COLO668 (cell line): Measurements from ENCODE around the gene TPO.
A peak's percentile ranks its signal among the peaks of the same experiment; 100 is the strongest.

Source experiments
- DNase-seq: peaks from one replicate; lab custom pipeline; 2025; ENCODE audit not compliant: unreplicated experiment; lab: John Stamatoyannopoulos, UW

Gene TPO

DNA sequence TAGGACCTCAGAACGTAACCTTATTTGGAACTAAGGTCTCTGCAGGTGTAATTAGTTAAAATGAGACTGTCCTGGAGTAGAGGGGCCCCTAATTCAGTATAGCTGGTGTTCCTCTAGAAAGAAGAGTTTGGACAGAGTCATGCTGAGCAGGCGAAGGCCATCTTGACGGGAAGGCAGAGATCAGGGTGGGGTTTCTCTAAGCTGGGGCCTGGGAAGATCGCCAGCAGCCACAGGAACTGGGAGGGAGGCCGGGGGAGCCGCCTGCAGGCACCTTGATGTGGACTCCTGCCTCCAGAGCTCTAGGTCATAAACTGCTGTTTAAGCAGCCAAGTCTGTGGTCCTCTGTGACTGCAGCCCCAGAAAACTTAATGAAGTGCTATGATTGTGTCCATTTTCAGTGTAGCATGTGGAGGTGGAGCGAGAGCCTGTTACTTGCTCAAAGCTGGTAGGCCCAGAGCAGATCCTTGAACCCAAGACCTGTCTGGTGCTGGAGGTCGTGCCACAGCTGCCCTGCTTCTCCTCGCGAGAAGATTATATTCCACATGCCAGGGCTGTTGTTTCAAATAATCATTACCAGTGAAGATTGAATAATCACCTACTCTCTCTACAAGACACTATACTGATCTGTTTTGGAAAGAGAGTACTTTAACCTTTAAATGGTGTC lies 105.7 kb downstream of the TPO start:
- no peak for DNase-seq

DNA sequence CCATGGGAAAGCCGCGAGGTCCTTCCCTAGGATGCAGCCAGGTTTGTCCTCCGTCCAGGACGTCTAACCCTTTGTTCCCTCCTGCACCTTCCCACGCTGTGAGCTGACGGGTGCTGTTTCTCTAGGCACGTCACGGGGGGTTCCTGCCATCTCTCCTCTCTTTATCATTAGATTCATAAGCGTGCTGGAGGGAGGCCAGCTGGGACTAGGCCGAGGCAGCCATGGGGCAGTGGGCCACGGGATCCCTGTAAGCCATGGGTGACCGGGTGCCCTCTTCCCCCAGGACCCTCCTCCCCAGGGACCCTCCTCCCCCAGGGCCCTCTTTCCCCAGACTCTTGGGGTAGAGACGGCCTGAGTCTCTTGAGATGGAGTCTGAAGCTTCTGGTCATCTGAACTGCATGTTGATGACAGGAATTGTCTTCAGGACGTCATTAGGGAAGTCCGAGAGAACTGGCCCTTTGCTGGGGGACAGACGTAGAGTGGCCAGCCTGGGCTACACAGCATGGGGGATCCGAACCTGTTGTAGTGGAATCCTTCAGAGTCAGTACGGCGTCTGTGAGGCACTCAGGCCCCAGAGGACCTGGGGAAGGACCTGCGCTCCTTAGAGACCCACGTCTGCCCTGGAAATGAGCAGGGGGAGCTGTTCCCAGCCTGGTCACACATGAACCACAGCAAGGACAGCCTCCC lies 108.1 kb downstream of the TPO start:
- DNase-seq, result no peak

DNA sequence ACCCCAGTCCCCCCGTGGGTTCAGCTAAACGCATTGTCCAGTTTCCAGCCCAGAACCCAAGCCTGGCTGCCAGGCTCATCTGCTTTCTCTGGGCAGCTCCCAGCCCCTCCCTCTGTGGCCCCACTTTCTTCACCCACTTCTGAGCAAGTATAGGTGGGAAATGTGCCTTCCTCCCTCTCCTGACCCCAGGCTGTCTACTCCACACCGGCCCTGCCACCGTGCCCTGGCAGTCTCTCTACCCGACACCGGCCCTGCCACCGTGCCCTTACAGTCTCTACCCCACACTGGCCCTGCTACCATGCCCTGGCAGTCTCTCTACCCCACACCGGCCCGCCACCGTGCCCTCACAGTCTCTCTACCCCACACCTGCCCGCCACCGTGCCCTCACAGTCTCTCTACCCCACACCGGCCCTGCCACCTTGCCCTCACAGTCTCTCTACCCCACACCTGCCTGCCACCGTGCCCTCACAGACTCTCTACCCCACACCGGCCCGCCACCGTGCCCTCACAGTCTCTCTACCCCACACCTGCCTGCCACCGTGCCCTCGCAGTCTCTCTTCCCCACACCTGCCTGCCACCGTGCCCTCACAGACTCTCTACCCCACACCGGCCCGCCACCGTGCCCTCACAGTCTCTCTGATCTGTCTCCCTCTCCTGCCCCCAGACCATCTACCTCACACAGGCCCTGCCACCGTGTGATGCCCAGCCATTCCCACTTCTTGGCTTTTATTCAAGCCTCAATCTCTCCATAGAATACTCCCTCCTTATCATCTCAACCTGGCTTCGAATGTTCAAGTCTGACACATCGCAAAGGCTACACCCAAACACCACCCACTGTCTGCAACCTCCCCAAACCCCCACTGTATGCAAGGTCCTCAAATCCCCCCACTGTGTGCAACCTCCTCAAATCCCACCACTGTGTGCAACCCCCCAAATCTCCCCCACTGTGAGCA lies 108.9 kb downstream of the TPO start:
- DNase-seq, result no peak

DNA sequence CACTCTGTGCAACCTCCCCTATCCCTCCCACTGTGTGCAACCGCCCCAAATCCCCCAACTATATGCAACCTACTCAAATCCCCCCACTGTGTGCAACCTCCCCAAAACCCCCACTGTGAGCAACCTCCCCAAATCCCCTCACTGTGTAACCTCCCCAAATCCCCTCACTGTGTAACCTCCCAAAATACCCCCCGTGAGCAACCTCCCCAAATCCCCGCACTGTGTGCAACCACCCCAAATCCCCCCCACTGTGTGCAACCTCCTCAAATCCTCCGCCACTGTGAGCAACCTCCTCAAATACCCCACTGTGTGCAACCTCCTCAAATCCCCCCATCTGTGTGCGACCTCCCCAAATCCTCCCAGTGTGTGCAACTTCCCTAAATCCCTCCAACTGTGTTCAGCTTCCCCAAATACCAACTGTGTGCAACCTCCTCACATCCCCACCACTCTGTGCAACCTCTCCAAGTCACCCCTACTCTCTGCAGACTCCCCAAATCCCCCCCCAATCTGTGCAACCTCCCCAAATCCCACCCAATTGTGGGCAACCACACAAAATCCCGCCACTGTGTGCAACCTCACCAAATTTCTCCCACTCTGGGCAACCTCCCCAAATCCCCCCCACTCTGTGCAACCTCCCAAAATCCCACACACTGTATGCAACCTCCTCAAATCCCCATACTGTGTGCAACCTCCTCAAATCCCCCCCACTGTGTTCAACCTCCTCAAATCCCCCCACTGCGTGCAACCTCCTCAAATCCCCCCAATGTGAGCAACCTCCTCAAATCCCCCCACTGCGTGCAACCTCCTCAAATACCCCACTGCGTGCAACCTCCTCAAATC lies 114.1 kb downstream of the TPO start:
- no peak for DNase-seq

DNA sequence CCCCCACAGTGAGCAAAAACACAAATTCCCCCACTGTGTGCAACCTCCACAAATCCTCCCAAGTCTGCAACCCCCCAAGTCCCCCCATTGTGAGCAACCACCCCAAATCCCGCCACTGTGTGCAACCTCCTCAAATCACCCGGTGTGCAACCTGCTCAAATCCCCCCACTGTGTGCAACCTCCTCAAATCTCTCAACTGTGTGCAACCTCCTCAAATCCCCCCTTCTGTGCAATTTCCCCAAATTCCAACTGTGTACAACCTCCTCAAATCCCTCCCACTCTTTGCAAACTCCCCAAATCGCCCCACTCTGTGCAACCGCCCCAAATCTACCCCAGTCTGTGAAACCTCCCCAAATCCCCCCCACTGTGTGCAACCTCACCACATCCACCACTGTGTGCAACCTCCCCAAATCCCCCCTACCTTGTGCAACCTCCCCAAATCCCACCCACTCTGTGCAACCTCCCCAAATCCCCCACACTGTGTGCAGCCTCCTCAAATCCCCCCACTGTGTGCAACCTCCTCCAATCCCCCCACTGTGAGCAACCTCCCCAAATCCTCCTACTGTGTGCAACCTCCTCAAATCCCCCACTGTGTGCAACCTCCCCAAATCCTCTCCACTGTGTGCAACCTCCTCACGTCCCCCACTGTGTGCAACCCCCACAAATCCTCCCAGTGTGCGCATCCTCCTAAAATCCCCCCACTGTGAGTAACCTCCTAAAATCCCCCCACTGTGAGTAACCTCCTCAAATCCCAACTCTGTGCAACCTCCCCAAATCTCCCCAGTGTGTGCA lies 115.2 kb downstream of the TPO start:
- no peak for DNase-seq

DNA sequence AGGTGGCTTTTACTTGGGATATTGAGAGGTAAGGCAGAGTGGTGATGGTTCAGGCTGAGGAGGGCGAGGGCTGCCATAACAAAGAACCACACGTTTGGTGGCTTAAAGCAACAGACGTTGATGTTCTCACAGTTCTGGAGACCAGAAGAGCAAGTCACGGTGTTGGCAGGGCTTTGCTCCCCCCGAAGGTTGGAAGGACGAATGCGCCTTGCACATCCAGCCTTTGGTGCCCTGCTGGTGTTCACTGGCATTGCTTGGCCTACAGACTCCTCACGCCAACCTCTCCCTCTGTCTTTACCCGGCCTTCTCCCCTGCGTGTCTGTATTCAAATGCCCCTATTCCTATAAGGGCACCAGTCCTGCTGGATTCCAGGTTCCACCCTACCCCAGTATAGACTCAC lies 125.4 kb downstream of the TPO start:
- peak; percentile 28 for DNase-seq

DNA sequence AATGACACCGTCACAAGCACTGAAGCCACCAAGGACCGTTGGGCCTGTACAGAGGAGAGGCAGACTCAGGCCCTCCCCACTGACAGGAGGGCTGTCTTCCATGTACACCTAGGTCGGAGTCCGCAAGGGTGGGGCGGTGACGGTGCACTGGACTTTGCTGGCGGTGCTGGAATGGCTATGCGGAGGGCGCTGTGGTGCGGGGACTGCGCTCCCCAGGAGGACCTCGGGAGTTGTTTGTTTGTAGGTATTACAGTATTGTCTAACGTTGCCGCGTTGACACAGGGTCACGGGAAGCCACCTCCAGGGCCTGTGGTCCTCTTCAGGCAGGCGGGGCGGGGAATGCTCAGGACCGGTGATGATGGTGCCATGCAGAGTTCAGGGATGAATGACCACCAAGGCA lies 126.2 kb downstream of the TPO start:
- DNase-seq, result no peak

DNA sequence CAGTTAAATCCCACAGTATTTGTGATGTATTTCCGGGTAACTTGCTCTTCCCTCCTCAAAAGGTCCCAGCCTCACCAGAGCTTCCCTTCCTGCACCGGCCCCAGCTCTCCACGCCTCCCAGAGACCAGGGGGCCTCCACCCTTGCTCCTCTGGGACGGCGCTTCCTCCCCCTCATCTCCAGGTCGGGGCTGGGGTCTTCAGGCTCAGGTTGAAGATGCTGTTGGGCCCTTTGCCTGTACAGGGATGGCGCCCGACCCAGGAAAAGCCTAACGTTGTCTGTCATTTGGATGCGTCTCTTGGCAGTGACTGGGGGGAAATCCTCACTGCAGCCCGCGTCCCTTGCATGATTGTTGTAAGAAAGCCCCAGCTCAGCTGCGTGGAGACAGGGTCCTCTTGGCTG lies 126.7 kb downstream of the TPO start:
- DNase-seq, result no peak

DNA sequence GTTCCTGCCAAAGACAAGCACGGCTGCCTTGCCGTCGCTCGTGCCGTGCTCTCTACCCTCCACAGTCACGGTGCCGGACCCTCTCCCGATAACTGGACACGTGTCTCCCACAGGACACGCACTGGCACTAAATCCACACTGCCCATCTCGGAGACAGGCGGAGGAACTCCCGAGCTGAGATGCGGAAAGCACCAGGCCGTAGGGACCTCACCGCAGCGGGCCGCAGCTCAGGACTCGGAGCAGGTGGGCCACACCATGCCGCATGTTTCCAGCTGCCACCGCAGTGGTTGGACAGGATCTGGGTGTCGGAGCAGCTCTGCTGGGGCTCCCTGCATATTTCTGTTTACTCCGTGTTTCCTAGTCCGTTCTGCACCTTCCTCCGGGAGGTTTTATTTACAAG lies 127.2 kb downstream of the TPO start:
- DNase-seq, result no peak

DNA sequence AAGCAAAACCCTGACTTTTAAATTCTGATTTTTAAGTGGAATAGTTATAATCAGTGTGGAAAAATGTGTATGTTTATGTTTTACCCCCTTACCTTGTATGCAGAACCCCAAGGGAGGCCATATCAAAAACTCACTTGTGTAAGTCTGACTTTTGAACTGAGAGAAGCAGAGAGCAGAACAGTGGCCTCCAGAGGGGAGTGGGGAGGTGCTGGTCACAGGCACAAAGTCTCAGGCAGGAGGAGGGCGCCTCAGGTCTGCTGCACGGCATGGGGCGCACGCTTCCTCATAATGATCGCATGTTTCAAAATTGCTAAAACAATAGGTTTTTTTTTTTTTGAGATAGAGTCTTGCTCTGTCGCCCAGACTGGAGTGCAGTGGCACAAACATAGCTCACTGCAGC lies 127.8 kb downstream of the TPO start:
- no peak for DNase-seq

DNA sequence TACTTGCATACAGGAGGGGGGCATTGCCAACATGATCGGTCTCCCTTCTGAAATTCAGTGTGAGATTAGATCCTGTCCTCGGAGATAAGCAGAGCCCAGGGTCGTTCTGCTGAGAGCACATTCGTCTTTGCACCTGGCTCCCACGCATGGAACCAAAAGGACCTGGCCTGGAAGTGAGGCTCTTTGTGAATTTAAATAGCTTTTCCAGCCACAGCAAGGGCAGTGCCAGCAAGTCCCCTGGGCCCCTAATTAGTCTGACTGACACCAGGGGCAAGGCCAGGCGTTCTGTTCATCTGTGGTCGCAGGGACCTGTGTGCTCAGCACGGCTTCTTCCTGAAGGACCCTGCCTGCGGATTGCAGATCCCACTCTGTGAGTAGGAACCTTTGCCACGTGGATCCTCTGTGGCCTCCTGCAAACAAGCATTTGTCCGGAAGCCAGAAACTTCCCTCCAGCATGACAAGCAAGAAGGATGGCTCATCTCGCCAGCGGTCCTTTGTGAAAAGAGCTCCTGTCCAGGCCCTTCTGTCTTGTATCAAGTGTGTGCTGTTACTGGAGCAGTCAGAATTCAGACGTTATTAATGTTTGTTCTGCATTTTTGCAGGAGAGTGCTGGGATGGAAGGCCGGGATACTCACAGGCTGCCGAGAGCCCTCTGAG lies 128.7 kb downstream of the TPO start:
- no peak for DNase-seq

DNA sequence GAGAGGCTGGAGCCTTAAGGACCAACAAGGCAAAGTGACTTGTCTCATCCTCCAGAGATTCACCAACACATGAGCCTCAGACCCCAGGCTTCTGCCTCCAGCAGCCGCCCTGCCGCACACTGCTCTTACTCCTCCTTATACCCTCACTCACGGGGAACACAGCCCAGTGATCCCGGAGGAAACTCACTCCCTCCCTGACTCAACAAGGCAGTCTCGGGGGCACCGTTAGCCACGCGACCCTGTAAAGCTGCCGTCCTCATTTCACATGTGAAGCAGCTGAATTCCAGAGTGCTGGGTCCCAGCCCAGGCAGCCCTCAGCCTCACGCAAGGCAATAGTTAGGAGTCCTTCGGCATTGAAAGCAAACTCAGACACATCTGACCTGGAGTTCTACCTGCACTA lies 129.7 kb downstream of the TPO start:
- DNase-seq, result no peak

DNA sequence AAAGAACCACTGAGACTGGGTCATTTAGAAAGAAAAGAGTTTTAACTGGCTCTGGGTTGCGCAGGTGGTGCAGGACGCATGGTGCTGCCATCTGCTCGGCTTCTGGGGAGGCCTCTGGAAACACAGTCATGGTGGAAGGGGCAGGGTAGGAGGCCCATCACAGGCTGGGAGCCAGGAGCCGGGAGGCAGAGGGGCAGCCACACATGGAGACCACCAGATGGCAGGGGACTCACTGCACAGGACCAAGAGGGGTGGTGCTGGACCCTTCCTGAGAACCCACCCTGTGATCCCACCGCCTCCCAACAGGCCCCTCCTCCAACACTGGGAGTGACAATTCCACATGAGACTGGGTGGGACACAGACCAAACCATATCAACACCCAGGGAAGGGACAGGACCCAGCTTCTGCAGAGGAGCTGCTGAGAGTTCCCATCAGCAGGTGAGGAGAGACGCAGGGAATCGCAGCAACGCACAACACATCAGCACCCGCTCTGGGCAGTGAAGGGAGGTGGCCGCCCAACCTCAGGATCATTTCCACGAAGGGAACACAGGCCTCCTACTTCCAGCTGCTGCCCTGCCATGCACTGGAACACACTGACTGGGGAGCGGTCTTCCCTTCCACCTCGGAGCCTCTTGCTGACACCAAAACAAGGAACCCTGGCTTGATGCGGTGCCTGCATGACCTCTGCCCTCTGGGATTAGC lies 130.7 kb downstream of the TPO start:
- DNase-seq, result no peak

DNA sequence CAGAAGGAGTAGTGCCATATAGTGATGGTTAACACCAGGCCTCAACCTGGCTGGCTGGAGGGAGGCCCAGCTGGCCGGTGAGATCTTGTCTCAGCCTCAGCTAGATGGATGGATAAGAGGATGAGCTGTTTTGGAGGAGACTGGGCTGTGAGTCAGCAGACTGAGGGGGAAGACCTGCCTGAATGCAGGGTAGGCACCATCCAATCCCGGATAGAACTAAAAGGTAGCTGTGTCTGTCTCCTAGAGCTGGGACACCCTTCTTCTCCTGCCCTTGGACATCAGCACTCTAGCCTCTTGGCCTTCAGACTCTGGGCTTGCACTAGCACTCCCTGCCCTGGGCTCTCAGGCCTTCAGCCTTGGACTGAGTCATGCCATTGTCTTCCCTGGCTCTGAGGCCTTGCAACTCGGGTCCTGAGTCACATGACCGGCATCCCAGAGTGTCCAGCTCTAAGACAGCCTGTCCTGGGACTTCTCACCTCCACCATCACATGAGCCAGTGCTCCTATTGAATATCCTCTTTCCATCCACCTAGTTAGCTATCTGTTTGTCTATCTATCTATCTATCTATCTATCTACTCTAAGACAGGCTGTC lies 131.3 kb downstream of the TPO start:
- DNase-seq, result no peak

DNA sequence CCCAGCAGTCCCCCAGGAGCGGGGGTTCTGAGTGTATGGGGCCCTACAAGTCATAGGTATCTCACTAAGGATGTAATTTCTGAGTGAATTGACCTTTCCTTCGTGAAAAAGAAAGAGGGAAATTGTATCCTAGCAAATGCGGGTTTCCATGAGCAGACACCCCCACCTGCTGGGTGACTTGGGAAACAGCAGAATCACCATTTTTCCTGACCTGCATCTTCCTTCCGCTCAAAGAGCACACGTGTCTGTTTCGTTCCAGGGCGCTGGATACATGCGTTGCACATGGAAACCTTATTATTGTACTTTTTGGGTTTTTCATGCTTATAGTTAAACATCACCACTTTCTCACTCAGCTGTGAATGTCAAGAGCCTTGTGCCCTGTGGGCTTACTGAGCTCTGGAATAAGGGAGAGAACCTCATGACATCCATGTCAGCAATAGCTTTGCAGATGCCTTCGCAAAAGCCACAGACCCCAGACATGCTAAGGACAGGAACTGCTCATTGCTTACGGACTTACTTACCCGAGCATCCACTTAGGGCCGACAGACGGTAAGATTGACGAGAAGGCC lies 132.8 kb downstream of the TPO start:
- DNase-seq, result peak; percentile 29

DNA sequence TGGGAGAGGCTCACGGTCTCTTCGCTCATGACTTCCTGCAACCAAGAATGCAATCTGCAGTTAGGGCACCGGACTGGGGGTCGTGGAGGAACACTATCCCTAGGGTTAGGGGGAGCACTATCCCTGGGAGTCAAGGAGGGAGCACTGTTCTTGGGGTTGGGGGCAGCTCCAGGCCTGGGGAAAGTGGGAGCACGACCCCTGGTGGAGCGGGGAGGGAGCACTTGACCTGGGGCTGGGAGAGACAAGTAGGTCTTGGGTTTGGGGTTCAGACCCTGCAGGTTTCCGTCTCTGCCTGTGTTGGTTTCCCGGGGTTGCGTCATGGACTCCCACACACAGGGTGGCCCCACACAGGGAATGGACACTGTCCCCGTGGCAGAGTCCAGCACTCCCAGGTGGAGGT lies 133.6 kb downstream of the TPO start:
- no peak for DNase-seq

DNA sequence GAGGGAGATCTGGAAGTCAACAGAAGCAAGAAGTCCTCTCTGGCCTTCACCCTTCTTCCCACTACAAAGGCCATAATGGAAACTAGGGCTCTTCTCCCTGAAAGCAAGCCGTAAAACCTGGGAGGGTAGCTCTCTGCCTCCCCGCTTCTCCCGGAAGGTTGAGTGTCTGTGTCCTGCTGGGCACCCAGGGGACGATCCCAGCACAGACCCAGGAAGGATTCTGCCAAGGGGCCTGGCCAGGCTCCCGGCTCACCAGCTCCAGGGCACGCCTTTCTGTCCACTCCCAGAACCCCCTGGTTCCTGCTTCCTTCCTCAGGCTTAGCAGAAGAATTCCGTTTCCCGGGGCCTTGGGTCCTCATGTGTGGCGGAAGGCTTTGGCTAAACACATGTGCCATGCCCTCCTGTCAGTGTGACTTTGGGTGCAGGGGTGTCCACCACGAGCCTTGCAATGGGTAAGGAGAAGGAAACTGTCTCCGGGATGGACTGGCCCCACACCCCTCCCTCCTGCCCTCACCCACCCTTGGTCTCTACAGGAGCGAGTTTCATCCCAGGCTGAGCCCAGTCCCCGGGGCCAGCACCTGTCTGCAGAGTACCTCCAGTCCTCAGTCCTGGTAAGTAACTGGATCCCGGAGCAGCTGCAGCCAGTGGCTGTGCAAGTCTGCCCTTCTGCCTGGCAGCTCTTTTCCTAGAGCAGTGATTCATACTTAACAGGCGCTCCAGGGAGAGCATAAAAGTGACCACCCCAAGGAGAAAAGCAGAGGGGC lies 135.8 kb downstream of the TPO start:
- DNase-seq, result no peak

DNA sequence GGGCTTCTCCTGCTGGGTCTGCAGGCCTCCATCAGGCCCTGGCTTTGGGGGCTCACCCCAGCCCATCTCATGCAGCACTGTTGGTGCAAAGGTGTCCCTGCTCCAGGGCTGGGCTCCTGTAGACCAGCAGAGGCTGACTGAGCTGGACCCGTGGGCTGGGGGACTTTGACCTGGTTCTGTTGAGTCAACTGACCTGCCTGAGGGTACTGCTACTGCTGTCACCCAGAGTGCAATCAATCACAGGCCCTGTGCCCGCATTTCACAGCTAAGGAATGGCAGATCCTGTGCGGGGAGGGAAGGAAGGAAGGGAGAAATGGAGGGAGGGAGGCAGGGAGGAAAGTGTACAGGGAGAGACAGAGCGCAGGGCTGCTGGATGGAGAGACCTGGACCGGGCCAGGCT lies 136.8 kb downstream of the TPO start:
- DNase-seq, result no peak
